HCT116 (cell line): ENCODE data around the gene COA8.

ENCODE experiments used
- EZH2 ChIP-seq: fragments of 200-600 bp; sonication (generic); IDR thresholded peaks from 2 replicates; pipeline ENCODE4 v1.6.1; 2017; ENCODE audit warnings: antibody characterized with exemption, mixed run types
- JUND ChIP-seq: IDR thresholded peaks from 2 replicates; pipeline ENCODE4 v1.6.1; 2012
- POLR2A ChIP-seq: IDR thresholded peaks from 2 replicates; pipeline ENCODE4 v1.7.0; 2011; ENCODE audit warnings: borderline replicate concordance; ENCODE audit not compliant: insufficient read depth, insufficient read length; ENCODE audit errors: extremely low read depth
- POLR2AphosphoS5 ChIP-seq: IDR thresholded peaks from 2 replicates; pipeline ENCODE4 v1.6.1; 2011; ENCODE audit warnings: mild to moderate bottlenecking, low read depth, low read length, moderate library complexity
- RAD21 ChIP-seq: IDR thresholded peaks from 2 replicates; pipeline ENCODE4 v1.6.1; 2012; ENCODE audit warnings: low read depth, mild to moderate bottlenecking
- ZFX ChIP-seq: fragments of 450-650 bp; IDR thresholded peaks from 2 replicates; pipeline ENCODE4 v1.6.1; 2017
- TF ChIP-seq, protein P1 (sequence below), 3 experiments: fragments of 200-600 bp in 1 of 3; sonication (generic) in 1 of 3; IDR thresholded peaks in 2 of 3; conservative IDR thresholded peaks in 1 of 3; 2 replicates each; pipeline ENCODE4 v1.5.1; 2012 to 2017; ENCODE audit warnings: low read depth in 2 of 3, low read length in 2 of 3, antibody characterized with exemption in 1 of 3, borderline replicate concordance in 1 of 3, control low read depth in 1 of 3, mild to moderate bottlenecking in 1 of 3, mixed read lengths in 1 of 3, mixed run types in 1 of 3, moderate library complexity in 1 of 3; ENCODE audit not compliant: insufficient read depth in 1 of 3
- TF ChIP-seq, protein P2 (sequence below): IDR thresholded peaks from 2 replicates; pipeline ENCODE4 v1.6.1; 2012; ENCODE audit warnings: low read depth
- TF ChIP-seq, protein P3 (sequence below): IDR thresholded peaks from 2 replicates; pipeline ENCODE4 v1.6.1; 2012
- TF ChIP-seq, protein P4 (sequence below): IDR thresholded peaks from 2 replicates; pipeline ENCODE4 v1.6.1; 2012

DNA sequence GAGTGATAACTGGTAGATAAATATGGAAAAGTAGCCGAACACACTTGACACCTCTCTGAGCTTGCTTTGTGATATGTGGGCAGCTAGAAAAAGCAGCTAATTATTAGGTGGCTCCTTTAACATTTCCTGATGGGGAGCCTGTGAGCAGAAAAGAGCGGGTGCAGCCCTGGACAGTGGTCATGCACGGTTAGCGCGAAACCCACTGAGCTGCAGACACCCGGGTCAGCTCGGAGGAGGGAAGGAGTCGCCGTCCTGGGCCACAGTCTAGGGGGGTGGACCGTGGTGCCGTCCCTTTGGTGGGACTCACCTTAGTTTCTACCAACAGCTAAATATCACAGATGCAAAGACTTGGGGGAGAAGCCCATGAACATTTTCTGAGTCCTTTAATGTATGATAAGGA is 6.6 kb downstream of the COA8 start:
- TF ChIP-seq, protein P1, sequence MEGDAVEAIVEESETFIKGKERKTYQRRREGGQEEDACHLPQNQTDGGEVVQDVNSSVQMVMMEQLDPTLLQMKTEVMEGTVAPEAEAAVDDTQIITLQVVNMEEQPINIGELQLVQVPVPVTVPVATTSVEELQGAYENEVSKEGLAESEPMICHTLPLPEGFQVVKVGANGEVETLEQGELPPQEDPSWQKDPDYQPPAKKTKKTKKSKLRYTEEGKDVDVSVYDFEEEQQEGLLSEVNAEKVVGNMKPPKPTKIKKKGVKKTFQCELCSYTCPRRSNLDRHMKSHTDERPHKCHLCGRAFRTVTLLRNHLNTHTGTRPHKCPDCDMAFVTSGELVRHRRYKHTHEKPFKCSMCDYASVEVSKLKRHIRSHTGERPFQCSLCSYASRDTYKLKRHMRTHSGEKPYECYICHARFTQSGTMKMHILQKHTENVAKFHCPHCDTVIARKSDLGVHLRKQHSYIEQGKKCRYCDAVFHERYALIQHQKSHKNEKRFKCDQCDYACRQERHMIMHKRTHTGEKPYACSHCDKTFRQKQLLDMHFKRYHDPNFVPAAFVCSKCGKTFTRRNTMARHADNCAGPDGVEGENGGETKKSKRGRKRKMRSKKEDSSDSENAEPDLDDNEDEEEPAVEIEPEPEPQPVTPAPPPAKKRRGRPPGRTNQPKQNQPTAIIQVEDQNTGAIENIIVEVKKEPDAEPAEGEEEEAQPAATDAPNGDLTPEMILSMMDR (IDR thresholded peaks at IDR 0.05 in 2 of 3, conservative IDR thresholded peaks at IDR 0.05 in 1 of 3; ENCODE audit: borderline replicate concordance in 1 of 3, insufficient read depth in 1 of 3, low read depth in 2 of 3, low read length in 2 of 3) = no peak
- TF ChIP-seq, protein P2, sequence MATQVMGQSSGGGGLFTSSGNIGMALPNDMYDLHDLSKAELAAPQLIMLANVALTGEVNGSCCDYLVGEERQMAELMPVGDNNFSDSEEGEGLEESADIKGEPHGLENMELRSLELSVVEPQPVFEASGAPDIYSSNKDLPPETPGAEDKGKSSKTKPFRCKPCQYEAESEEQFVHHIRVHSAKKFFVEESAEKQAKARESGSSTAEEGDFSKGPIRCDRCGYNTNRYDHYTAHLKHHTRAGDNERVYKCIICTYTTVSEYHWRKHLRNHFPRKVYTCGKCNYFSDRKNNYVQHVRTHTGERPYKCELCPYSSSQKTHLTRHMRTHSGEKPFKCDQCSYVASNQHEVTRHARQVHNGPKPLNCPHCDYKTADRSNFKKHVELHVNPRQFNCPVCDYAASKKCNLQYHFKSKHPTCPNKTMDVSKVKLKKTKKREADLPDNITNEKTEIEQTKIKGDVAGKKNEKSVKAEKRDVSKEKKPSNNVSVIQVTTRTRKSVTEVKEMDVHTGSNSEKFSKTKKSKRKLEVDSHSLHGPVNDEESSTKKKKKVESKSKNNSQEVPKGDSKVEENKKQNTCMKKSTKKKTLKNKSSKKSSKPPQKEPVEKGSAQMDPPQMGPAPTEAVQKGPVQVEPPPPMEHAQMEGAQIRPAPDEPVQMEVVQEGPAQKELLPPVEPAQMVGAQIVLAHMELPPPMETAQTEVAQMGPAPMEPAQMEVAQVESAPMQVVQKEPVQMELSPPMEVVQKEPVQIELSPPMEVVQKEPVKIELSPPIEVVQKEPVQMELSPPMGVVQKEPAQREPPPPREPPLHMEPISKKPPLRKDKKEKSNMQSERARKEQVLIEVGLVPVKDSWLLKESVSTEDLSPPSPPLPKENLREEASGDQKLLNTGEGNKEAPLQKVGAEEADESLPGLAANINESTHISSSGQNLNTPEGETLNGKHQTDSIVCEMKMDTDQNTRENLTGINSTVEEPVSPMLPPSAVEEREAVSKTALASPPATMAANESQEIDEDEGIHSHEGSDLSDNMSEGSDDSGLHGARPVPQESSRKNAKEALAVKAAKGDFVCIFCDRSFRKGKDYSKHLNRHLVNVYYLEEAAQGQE = no peak
- TF ChIP-seq EZH2 = no peak
- no peak for TF ChIP-seq POLR2AphosphoS5
- TF ChIP-seq, protein P3, sequence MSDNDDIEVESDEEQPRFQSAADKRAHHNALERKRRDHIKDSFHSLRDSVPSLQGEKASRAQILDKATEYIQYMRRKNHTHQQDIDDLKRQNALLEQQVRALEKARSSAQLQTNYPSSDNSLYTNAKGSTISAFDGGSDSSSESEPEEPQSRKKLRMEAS = no peak
- TF ChIP-seq, protein P4, sequence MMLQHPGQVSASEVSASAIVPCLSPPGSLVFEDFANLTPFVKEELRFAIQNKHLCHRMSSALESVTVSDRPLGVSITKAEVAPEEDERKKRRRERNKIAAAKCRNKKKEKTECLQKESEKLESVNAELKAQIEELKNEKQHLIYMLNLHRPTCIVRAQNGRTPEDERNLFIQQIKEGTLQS = no peak
- no peak for TF ChIP-seq ZFX
- TF ChIP-seq RAD21 = no peak
- no peak for TF ChIP-seq POLR2A
- no peak for TF ChIP-seq JUND
